ENCODE data around the gene SSU72.
"Not testable (repeated sequence)": the region's sequence is repeated elsewhere in the genome, so short reads cannot be mapped to it uniquely, and the experiment has no call there.

Gene SSU72

DNA sequence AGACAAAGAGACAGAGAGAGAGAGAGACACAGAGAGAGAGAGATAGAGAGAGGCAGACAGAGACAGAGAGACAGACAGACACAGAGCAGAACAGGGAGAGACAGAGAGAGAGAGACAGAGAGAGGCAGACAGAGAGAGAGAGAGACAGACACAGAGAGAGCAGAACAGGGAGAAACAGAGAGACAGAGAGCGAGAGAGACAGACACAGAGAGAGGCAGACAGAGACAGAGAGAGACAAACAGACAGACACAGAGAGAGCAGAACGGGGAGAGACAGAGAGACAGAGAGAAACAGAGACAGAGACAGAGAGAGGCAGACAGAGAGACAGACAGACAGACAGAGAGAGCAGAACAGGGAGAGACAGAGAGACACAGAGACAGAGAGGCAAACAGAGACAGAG is 20.7 kb upstream of the SSU72 start:
- not testable (repeated sequence) for DNase-seq (ENCODE audit: low read depth)

DNA sequence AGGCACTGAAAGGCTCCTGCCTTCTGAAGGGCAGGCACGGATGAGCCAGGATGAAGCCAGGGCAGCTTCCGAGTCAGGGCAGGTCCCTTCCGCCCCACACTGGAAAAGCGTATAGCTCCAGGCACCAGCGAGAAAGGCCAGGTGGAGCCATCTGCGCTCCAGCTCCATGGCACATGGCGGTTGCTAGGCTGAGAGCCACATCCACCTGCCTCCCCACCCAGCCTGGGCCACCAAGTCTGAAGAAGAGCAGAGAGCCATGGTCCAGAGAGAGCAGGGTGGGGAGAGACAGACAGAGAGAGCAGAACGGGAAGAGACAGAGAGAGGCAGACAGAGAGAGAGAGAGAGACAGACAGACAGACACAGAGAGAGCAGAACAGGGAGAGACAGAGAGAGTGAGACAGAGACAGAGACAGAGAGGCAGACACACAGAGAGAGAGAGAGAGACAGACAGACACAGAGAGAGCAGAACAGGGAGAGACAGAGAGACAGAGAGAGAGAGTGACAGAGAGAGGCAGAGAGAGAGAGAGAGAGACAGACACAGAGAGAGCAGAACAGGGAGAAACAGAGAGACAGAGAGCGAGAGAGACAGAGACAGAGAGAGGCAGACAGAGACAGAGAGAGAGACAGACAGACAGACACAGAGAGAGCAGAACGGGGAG is 20.1 kb upstream of the SSU72 start:
- DNase-seq (ENCODE audit: low read depth): no peak

DNA sequence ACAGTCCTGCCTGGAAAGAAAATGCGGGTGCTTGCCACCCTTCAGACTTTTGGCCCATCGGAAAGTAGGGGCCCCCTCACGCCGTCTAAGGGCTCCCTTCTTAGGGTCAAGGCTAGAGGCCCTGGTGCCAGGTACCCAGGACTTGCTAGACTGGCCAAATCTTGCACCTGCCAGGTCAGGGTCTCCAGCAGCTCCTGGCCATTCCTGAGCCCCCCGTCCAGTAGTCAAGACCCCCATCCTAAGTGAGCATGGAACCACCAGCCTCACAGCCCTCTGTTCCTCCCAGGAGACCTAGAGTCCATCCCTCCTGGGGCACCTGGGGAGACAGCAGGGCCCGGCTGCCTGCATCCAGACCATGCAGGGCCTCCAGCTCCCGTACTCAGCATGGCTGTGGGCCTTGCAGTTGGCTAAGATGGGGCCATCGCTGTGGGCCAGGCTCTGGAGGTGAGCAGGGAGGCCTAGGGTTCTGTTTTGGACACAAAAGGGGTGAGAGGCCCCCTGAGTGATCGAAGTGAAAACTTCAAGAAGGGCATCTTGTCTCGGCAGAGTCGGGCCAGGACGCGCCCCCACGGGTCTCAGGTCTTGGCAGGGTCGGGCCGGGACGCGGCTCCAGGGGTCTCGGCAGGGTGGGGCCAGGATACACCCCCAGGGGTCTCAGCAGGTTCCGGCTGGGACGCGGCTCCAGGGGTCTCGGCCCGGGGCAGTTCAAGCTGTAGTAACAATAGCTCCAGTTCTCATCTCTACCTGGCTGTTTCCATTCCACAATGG is 19.4 kb upstream of the SSU72 start:
- DNase-seq (ENCODE audit: low read depth): no peak

DNA sequence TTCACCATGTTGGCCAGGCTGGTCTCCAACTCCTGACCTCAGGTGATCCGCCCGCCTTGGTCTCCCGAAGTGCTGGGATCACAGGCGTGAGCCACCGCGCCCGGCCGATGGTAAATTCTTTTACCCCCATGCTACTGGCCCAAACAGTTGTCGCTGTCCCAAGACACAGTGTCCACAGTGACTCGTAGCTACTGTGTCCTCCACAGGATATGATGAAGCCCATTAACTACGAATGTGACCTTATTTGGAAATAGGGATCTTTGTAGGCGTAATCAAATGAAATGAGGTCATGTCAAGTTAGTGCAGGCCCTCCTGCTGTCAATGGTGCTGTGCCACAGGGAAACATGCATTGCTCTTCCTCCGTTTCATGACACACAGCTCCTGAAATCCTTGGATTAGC is 16.8 kb upstream of the SSU72 start:
- no peak for DNase-seq (ENCODE audit: low read depth)

- DNase-seq (ENCODE audit: low read depth): no peak
Observed at GRCh38 chr1:1583347-1584010, 8.8 kb upstream of the SSU72 start.

DNA sequence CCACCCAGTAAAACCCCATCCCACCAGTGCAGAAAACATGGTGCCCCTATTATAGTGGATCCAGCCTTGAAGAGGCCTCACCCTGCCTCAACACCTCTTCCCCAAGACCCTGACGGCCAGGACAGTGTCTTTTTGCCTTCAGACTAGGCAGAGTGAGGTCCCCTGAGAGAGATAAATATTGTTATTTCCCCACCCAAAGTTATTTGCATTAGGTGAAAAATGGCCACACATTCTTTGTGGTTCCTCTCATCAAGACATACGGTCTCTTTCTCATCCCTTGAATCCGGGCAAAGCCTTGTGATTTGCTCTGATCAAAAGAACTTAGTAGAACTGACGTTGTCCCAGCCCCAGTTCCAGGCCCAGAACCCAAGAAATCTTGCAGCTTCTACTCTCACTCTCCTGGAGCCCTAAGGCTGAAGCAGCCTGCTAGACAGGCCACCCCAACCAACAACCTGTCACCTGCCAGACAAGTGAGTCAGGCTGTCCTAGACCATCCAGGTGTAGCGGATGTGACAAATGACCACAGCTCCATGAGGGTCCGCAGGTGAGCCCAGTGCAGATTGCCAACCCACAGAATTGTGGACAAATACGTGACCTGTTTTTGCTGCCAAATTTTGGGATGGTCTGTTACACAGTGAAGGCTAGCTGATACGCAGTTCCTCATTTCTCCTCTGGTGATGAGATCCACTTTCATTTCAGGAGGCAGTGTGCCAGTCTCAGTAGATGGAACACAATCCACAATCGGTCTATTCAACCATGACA is 8.1 kb upstream of the SSU72 start:
- DNase-seq (ENCODE audit: low read depth): no peak

DNA sequence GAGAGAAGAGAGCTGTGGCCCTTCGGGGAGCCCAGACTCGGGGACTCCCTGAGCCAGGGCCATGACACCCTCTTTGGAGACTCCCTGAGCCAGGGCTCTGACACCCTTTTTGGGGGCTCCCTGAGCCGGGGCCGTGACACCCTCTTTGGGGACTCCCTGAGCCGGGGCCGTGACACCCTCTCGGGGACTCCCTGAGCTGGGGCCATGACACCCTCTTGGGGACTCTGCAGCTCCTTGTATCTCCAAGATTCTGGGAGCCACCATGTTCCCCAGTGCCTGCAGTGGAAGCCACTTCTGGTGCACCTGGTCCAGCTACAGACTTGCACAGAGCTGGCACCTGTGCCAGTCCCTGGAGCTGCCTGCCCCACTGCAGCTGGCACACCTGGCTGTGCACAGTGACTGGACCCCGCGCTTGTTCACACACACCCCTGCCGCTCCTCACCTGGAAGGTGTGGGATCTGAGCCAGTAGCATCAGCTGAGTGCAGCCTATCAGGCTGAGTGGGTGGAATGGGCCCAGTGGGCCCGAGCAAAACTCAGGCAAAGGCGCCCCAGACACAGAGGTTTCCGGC is 3.8 kb upstream of the SSU72 start:
- DNase-seq (ENCODE audit: low read depth): no peak

DNA sequence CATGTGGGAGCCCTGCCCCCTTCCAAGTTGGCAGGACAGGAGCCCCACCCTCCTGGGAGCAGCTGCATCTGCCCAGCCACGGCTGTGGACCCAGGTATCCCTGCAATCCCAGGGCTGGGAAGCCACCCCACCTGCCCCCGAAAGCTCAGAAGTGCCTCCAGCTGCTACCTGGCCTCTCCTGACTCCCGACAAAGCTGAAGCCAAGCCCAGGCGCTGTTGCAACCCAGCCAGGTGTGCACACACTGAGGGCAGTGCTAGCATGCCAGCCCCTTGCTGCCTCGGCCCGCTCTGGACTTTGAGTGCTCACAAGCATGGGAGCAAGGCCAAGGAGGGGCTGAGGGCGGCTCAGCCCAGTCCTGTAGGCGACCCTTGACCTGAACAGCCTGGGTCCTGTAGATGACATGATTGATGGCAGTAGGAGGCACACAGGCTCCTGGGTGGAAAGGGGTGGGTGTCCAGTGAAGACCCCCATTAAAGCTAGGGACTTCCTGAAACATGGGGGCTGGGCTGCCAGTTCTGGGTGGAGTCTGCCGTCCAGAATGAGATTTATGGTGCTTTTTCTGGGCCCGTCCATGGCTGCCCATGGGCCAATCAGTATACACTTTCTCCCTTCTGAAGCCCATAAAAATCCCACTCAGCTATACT is 2.8 kb upstream of the SSU72 start:
- no peak for DNase-seq (ENCODE audit: low read depth)

DNA sequence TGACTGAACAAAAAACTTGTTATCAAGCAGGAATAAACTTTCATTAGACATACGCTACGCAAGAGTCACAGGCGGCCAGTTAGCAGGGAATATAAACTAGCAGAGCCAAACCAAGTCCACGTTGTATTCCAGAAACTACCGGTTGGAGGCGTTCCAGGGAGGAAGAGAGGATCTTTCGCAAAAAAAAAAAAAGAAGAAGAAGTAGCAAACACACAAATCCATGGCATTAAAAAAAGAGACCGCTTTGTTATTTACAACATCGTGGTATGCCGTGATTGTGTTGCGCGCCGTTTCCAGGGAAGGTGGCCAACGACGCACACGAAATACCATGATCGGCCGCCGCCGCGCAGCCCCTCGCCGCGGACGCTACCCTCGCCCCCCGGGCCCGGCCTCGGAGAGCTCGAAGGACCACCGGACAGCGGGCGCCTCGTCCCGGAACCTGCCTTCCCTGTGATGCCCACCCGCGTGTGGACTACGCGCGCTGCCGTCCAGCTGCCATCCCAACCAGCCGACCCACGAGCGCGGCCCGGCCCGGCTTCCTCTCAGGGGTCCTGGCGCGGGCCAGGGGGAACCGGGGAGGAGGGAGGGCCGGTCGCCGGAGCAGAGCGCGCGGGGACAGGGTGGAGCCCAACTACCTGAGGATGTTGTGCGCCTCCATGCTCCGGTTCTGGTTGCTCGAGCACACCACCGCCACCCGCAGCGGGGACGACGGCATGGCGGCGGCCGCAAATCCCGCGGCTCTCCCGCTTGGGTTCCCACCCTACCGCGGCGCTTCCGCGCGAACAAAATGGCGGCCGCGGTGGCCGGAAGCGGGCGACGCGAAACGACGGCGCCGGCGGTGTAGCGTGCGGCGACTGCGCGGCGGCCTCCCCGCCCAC is 581 bp downstream of the SSU72 start:
- peak; percentile 34 for DNase-seq (ENCODE audit: low read depth)

DNA sequence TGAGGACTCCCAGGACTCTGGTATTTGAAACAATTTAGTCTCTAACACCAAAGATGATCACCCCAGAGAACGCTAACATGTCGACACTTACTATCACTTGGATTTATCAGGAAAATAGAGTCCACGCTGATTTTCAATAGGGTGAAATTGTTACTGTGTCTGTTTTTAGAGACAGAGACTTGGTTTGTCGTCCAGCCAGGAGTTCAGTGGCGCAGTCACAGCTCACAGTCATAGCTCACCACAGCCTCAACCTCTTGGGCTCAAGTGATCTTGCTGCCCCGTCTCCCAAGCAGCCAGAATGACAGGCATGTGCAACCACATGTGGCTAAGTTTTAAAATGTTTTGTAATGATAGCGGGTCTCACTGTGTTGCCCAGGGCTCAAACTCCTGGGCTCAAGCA is 5.3 kb downstream of the SSU72 start:
- no peak for DNase-seq (ENCODE audit: low read depth)

- no peak for DNase-seq (ENCODE audit: low read depth)
Observed at GRCh38 chr1:1567891-1568291, 6.8 kb downstream of the SSU72 start.

DNA sequence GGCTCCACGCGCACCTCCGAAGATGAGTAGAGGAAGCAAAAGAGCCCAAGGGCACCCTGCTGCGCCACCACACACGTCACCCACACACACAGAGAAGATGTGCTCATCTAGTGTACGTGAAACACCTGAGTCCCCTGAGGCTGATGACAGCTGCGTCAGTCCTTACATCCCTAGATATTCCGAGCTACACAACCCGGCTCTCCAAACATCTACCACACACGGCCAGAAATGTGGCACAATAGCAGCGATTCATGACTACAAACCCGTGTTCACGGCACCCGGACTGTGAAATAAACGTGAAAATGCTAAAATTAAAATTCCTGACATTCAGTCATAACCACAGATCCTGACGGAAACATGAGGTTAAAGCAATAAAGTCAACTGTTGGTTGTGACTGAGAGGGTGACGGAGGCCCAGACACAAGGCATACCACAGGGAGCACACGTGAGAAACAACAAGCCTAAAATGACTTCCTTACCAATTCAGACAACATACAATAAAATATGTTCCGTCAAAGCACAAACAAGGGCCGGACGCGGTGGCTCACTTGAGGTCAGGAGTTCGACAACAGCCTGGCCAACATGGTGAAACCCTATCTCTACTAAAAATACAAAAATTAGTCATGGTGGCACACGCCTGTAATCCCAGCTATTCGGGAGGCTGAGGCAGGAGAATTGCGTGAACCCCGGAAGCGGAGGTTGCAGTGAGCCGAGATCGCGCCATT is 7.3 kb downstream of the SSU72 start:
- DNase-seq (ENCODE audit: low read depth): no peak

DNA sequence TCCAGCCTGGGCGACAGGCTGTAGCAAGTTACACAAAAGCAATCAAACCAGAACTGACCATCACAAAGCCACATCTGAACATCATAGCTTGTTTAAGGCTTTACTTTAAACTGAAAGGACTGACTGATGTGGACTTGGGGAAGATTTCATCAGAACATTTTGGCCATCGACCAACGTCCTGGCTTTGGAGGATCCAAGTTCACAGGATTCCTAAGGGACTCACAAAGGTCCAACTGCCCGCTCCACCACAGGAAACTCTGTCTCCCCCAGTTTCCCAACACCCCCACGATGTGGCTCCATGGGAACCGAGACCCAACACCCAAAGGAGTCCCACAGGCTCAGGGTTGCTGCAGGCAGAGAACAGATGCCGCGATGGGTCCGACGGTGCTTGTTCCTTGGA is 9.3 kb downstream of the SSU72 start:
- no peak for DNase-seq (ENCODE audit: low read depth)

- DNase-seq (ENCODE audit: low read depth): no peak
Observed at GRCh38 chr1:1564268-1564667, 10.4 kb downstream of the SSU72 start.

DNA sequence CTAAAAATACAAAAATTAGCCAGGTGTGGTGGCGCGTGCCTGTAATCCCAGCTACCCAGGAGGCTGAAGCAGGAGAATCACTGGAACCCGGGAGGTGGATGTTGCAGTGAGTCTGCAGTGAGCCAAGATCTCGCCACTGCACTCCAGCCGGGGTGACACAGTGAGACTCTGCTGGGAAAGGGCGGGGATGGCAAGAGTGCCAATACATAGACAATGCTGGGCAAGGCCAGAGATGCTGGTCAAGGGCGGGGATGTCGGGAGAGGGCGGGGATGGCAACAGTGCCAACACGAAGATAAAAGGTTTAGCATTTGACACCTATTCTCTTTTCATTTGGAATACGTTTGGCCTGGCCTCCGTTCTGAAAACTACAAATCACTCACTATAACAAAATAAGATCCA is 11.0 kb downstream of the SSU72 start:
- DNase-seq (ENCODE audit: low read depth): no peak

DNA sequence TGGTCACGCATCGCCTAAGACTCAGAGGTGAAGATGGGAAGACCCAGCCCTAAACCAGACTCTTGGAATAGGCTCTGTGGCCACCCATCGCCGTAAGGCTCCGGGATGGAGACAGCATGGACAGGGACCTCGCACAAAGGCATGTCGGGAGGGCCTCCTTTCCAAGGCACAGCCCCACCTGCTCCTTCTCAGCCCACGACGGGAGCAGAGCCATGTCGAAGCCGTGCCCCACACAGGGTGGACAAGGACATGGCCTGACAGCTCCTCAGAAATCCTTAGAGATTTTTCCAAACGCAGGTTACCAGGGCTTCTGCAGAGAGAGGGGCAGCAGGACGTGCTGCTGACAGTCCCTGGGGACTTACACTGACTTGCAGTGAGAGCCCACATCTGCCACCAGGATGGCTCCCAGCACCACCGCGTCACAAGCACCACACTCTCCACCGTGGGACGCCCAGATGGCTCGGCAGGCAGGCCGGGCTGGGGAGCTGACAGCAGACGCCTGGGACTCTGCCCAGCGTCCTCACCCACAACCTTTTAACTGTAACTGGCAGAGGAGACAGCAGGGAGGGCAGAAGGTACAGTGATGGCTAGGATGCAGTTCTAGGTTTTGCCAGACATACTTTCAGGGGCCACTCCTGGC is 12.0 kb downstream of the SSU72 start:
- no peak for DNase-seq (ENCODE audit: low read depth)

GRCh38 chr1:1561801-1562470 is 12.7 kb downstream of the SSU72 start:
- no peak for DNase-seq (ENCODE audit: low read depth)

- no peak for DNase-seq (ENCODE audit: low read depth)
Observed at GRCh38 chr1:1560178-1560577, 14.5 kb downstream of the SSU72 start.

DNA sequence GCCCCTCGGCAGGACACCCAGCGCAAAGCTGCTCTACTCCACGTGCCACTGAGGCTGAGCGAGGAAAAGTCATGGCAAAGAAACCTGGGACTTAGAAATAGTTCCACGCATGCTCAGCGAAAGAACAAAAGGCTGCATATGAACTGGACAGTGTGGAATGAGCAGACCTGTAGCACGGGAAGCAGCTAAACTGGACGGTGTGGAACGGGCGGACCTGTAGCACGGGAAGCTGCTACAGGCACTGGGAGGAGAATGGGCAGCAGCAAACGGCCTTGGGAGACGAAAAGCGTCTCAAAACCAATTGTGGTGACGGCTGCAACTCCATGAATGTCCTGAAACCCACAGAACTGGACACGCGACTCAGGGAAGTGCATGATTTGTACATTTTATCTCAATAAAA is 15.6 kb downstream of the SSU72 start:
- no peak for DNase-seq (ENCODE audit: low read depth)

Measured in stimulated activated CD8-positive, alpha-beta memory T cell treated with anti-CD3 and anti-CD28 coated beads, Interleukin-7, amount 100 ng/mL, for 24 hours (primary cell).